Testis (tissue), 2 donors: Measurements from ENCODE around the gene NPFF.

Source experiments
- CTCF ChIP-seq, 3 experiments: fragments of 450-650 bp in 2 of 3; fragments of 200-600 bp in 1 of 3; sonication (generic) in 1 of 3; IDR thresholded peaks; one replicate each; pipeline ENCODE4 v1.5.1; 2016 to 2019; ENCODE audit warnings: antibody characterized with exemption in 3 of 3, mild to moderate bottlenecking in 2 of 3, moderate library complexity in 1 of 3
- POLR2A ChIP-seq: fragments of 450-650 bp; IDR thresholded peaks from one replicate; pipeline ENCODE4 v1.6.1; 2017; ENCODE audit warnings: antibody characterized with exemption, mild to moderate bottlenecking, moderate library complexity

GRCh38 chr12:53468282-53468681 is 39.0 kb downstream of the NPFF start:
- TF ChIP-seq CTCF (IDR thresholded peaks at IDR 0.05) (no peak), POLR2A (no peak)
